Stimulated activated naive CD8-positive, alpha-beta T cell treated with anti-CD3 and anti-CD28 coated beads, Interleukin-15, Interleukin-2, amounts not matched to agents 100 U/mL and 50 U/mL, for 24 hours (primary cell): ENCODE measurements around the gene NKX3-2.

Experiments used
- ATAC-seq: fragments of 150-1000 bp; cut with Tn5 transposase; one replicate; pipeline ENCODE4 v1.10.0; 2021
- DNase-seq: peaks from one replicate; pipeline ENCODE4 v3.0.0; 2021

Gene NKX3-2

GRCh38 chr4:13531625-13531998, 12.7 kb downstream of the NKX3-2 start:
- DNase-seq = no peak
- no peak for ATAC-seq

- ATAC-seq = no peak
- no peak for DNase-seq
Observed at GRCh38 chr4:13530823-13531624, 13.3 kb downstream of the NKX3-2 start.

- ATAC-seq (no peak), DNase-seq (no peak)
Observed at GRCh38 chr4:13529128-13529919, 15.0 kb downstream of the NKX3-2 start.

GRCh38 chr4:13528821-13529127, 15.5 kb downstream of the NKX3-2 start:
- ATAC-seq (no peak), DNase-seq (no peak)

- ATAC-seq (peak; percentile 63), DNase-seq (no peak)
Observed at GRCh38 chr4:13527981-13528820, 16.1 kb downstream of the NKX3-2 start.

- no peak for ATAC-seq
- no peak for DNase-seq
Observed at GRCh38 chr4:13527192-13527980, 16.9 kb downstream of the NKX3-2 start.

GRCh38 chr4:13526658-13527057, 17.6 kb downstream of the NKX3-2 start:
- no peak for ATAC-seq
- DNase-seq = no peak

- DNase-seq (no peak), ATAC-seq (no peak)
Observed at GRCh38 chr4:13525606-13526281, 18.6 kb downstream of the NKX3-2 start.

GRCh38 chr4:13524504-13525243, 19.6 kb downstream of the NKX3-2 start:
- ATAC-seq = no peak
- DNase-seq = no peak

GRCh38 chr4:13523591-13524503, 20.5 kb downstream of the NKX3-2 start:
- DNase-seq (no peak), ATAC-seq (no peak)

GRCh38 chr4:13523105-13523477, 21.2 kb downstream of the NKX3-2 start:
- no peak for DNase-seq
- ATAC-seq = peak; percentile 4

GRCh38 chr4:13522282-13523104, 21.8 kb downstream of the NKX3-2 start:
- no peak for DNase-seq
- ATAC-seq = peak; percentile 46

GRCh38 chr4:13521047-13521446, 23.3 kb downstream of the NKX3-2 start:
- ATAC-seq (no peak), DNase-seq (no peak)

GRCh38 chr4:13516315-13516860, 27.9 kb downstream of the NKX3-2 start:
- no peak for DNase-seq
- ATAC-seq = no peak

- no peak for ATAC-seq
- DNase-seq = no peak
Observed at GRCh38 chr4:13515268-13515667, 29.0 kb downstream of the NKX3-2 start.

- ATAC-seq (no peak), DNase-seq (no peak)
Observed at GRCh38 chr4:13514722-13515121, 29.6 kb downstream of the NKX3-2 start.

- DNase-seq (no peak), ATAC-seq (no peak)
Observed at GRCh38 chr4:13511101-13511500, 33.2 kb downstream of the NKX3-2 start.

GRCh38 chr4:13509442-13509841, 34.9 kb downstream of the NKX3-2 start:
- DNase-seq (no peak), ATAC-seq (no peak)
